Measurements from ENCODE around the gene CROCC2. TPM values are rescaled to one million over a fixed set of nuclear protein-coding genes. Genes with fewer than 3 reads are reported as not detected.

The CROCC2 gene
- total and polyA plus RNA-seq, 2 of the 13 experiments (the other 11 are each of a cell fraction or from before 2014, with no cell fraction given) = not detected

DNA sequence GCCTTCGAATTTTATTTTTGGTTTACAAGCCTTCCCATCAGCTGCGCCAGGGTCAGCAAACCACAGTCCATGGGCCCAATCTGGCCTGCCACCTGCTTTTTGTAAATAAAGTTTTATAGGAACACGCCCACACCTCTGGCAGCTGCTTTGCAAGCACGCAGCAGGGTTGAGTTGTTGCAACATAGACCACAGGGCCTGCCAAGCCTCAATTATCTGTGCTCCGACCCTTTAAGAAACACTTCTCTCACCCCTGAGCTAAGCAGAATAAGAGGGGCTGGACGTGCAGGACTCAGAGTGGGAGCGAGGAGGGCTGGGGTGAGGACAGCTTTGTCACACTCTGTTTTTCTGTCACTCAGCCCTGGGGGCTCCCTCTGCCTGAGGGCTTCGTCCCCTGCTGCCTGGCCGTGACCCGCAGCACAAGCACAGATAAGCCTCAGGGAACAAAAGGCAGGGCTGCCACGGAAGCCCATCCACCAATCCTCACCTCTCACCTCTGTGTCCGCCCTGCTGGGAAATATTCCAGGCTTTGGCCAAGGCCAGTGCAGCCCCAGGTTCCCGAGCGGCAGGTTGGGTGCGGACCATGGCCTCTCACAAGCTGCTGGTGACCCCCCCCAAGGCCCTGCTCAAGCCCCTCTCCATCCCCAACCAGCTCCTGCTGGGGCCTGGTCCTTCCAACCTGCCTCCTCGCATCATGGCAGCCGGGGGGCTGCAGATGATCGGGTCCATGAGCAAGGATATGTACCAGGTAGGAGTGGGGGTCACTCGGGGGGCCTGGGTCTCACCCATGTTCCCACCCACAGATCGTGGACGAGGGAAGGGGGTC lies 37.6 kb upstream of the CROCC2 start, which contains the start of gene AGXT (continued):
- TF ChIP-seq GABPB1 (CRISPR knock-in tag; IDR thresholded peaks at IDR 0.05) (peak; percentile 63), YEATS2 (CRISPR knock-in tag; IDR thresholded peaks at IDR 0.05; ENCODE audit: borderline replicate concordance) (no peak; the same call in 1 of the 2 replicates), EED (CRISPR knock-in tag; IDR thresholded peaks at IDR 0.05) (no peak), CEBPB (IDR thresholded peaks at IDR 0.05; ENCODE audit: borderline replicate concordance, low read depth, low read length) (peak; percentile 92), AKNA (CRISPR knock-in tag; IDR thresholded peaks at IDR 0.05; ENCODE audit: borderline replicate concordance) (no peak), NRL (CRISPR knock-in tag; IDR thresholded peaks at IDR 0.05; ENCODE audit: borderline replicate concordance) (peak; percentile 53; the same call in 1 of the 2 replicates), ZNF878 (CRISPR knock-in tag; IDR thresholded peaks at IDR 0.05) (peak; percentile 91), EHMT2 (IDR thresholded peaks at IDR 0.05; ENCODE audit: borderline replicate concordance, low read depth, low read length) (no peak), ZNF160 (CRISPR knock-in tag; IDR thresholded peaks at IDR 0.05) (peak; percentile 80; the same call in 1 of the 2 replicates), NKX3-1 (CRISPR knock-in tag; IDR thresholded peaks at IDR 0.05) (peak; percentile 56; the same call in 1 of the 2 replicates), ZNF792 (CRISPR knock-in tag; IDR thresholded peaks at IDR 0.05) (peak; percentile 56; the same call in 1 of the 2 replicates), ZNF326 (CRISPR knock-in tag; IDR thresholded peaks at IDR 0.05; ENCODE audit: borderline replicate concordance) (no peak), EZH2 (conservative IDR thresholded peaks at IDR 0.05; ENCODE audit: low read depth, low read length) (no peak), ZNF276 (CRISPR knock-in tag; IDR thresholded peaks at IDR 0.05; ENCODE audit: low read depth) (peak; percentile 90; the same call in 1 of the 2 replicates), THAP11 (CRISPR knock-in tag; IDR thresholded peaks at IDR 0.05) (peak; percentile 37; the same call in 1 of the 2 replicates), FOXJ3 (CRISPR knock-in tag; IDR thresholded peaks at IDR 0.05; ENCODE audit: borderline replicate concordance) (peak; percentile 80; the same call in 1 of the 2 replicates), ZNF879 (CRISPR knock-in tag; IDR thresholded peaks at IDR 0.05) (0 out of 2 replicates have a peak, but pooled peaks have one; percentile 54), ZFP36L2 (CRISPR knock-in tag; IDR thresholded peaks at IDR 0.05) (no peak), CHD2 (IDR thresholded peaks at IDR 0.05; ENCODE audit: low read depth, low read length) (no peak), FOSL2 (CRISPR knock-in tag; IDR thresholded peaks at IDR 0.05) (no peak)
- TF ChIP-seq, protein P1, sequence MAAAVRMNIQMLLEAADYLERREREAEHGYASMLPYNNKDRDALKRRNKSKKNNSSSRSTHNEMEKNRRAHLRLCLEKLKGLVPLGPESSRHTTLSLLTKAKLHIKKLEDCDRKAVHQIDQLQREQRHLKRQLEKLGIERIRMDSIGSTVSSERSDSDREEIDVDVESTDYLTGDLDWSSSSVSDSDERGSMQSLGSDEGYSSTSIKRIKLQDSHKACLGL (CRISPR knock-in tag; IDR thresholded peaks at IDR 0.05) = no peak; the same call in 1 of the 2 replicates
- TF ChIP-seq, protein P2, sequence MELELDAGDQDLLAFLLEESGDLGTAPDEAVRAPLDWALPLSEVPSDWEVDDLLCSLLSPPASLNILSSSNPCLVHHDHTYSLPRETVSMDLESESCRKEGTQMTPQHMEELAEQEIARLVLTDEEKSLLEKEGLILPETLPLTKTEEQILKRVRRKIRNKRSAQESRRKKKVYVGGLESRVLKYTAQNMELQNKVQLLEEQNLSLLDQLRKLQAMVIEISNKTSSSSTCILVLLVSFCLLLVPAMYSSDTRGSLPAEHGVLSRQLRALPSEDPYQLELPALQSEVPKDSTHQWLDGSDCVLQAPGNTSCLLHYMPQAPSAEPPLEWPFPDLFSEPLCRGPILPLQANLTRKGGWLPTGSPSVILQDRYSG (CRISPR knock-in tag; IDR thresholded peaks at IDR 0.05) = no peak

Data from HepG2 (cell line).